HCT116 (cell line): ENCODE results near the gene DOCK3. TPM values are rescaled to one million over a fixed set of nuclear protein-coding genes. Genes with fewer than 3 reads are reported as not detected.
A peak's percentile ranks its signal among the peaks of the same experiment; 100 is the strongest.

ENCODE experiments used
- ATAC-seq: fragments of 200-7000 bp; cut with Tn5 transposase; 2 replicates; pipeline ENCODE4 v1.9.1; 2020; ENCODE audit warnings: mild to moderate bottlenecking, moderate library complexity
- BruUV-seq: library from RNA; stranded (reverse); fragments of 400-500 nt; replicated peaks from 2 replicates; lab custom pipeline; 2021; lab: Mats Ljungman, UMichigan
- CTCF ChIA-PET: fragments of 300-600 bp; sonication (Branson Sonifier 250); formaldehyde crosslinking; loops from one replicate; lab custom pipeline; 2021; ENCODE audit warnings: antibody characterized with exemption; lab: Charles Lee
- POLR2A ChIA-PET: fragments of 300-600, 350-600 bp; sonication (Branson Sonifier 250); formaldehyde crosslinking; loops from one replicate; lab custom pipeline; 2021; ENCODE audit warnings: antibody characterized with exemption; lab: Charles Lee
- RAD21 ChIA-PET, 2 experiments: fragments of 300-600 bp; sonication (Branson Sonifier 250); formaldehyde crosslinking; loops; one replicate each; lab custom pipeline; 2023; ENCODE audit warnings: low total read pairs in 2 of 2; ENCODE audit not compliant: uncharacterized antibody in 2 of 2, unreplicated experiment in 2 of 2, low non-redundant PET in 1 of 2; lab: Charles Lee
- DNase-seq: peaks from one replicate; pipeline ENCODE4 v3.0.0-alpha.2; 2010; ENCODE audit warnings: low read depth, low spot score
- H2AFZ ChIP-seq: fragments of 200-600 bp; shearing (Covaris generic), sonication (generic); 2 replicates; pipeline ENCODE4 v1.6.1; 2017; ENCODE audit warnings: low read depth, mixed run types, mixed read lengths, antibody characterized with exemption, low read length; ENCODE audit not compliant: poor library complexity, severe bottlenecking
- H3K27ac ChIP-seq: 2 replicates; pipeline ENCODE4 v1.5.1; 2012; ENCODE audit warnings: low read depth, low read length
- H3K27me3 ChIP-seq: fragments of 200-600 bp; sonication (generic); 2 replicates; pipeline ENCODE4 v1.6.1; 2016; ENCODE audit warnings: mixed run types, low read length, mixed read lengths; ENCODE audit not compliant: insufficient read depth
- H3K36me3 ChIP-seq, 2 experiments: fragments of 200-500 bp in 1 of 2; fragments of 200-600 bp in 1 of 2; sonication (Bioruptor generic) in 1 of 2; sonication (generic) in 1 of 2; 2 replicates each; pipeline versions ENCODE4 v1.5.1 to v1.6.1; 2014 to 2016; ENCODE audit warnings: low read length in 2 of 2, inconsistent platforms in 1 of 2, mixed read lengths in 1 of 2, mixed run types in 1 of 2; ENCODE audit not compliant: insufficient read depth in 2 of 2, control insufficient read depth in 1 of 2
- H3K4me1 ChIP-seq, 2 experiments: fragments of 200-600 bp in 1 of 2; sonication (generic) in 1 of 2; 2 replicates each; pipeline versions ENCODE4 v1.5.1 to v1.6.1; 2012 to 2017; ENCODE audit warnings: low read length in 2 of 2, inconsistent platforms in 1 of 2, mild to moderate bottlenecking in 1 of 2, mixed read lengths in 1 of 2, mixed run types in 1 of 2, moderate library complexity in 1 of 2; ENCODE audit not compliant: insufficient read depth in 2 of 2, control insufficient read depth in 1 of 2
- H3K4me2 ChIP-seq: fragments of 200-600 bp; sonication (generic); 2 replicates; pipeline ENCODE4 v1.6.1; 2017; ENCODE audit warnings: mixed run types, low read length, mixed read lengths
- H3K4me3 ChIP-seq, 2 experiments: fragments of 200-600 bp in 1 of 2; sonication (generic) in 1 of 2; replicated peaks in 1 of 2; 2 replicates each; pipeline ENCODE4 v1.5.1; 2011 to 2016; ENCODE audit warnings: low read length in 2 of 2, control low read depth in 1 of 2, low read depth in 1 of 2, mild to moderate bottlenecking in 1 of 2, mixed read lengths in 1 of 2, mixed run types in 1 of 2
- H3K79me2 ChIP-seq: fragments of 200-600 bp; sonication (generic); 2 replicates; pipeline ENCODE4 v1.6.1; 2017; ENCODE audit warnings: mild to moderate bottlenecking, mixed run types, low read length, moderate library complexity, mixed read lengths; ENCODE audit not compliant: insufficient read depth
- H3K9ac ChIP-seq: fragments of 200-600 bp; sonication (generic); 2 replicates; pipeline ENCODE4 v1.6.1; 2016; ENCODE audit warnings: low read length, mixed read lengths
- H3K9me2 ChIP-seq: fragments of 200-600 bp; sonication (generic), shearing (Covaris generic); 2 replicates; pipeline ENCODE4 v1.6.1; 2017; ENCODE audit warnings: mixed run types, mild to moderate bottlenecking, moderate library complexity; ENCODE audit not compliant: insufficient read depth
- H3K9me3 ChIP-seq, 2 experiments: fragments of 200-500 bp in 1 of 2; fragments of 200-600 bp in 1 of 2; sonication (Bioruptor generic) in 1 of 2; sonication (generic) in 1 of 2; 2 replicates each; pipeline ENCODE4 v1.6.1; 2014 to 2017; ENCODE audit warnings: low read length in 2 of 2, mixed read lengths in 2 of 2, inconsistent platforms in 1 of 2, low read depth in 1 of 2, mild to moderate bottlenecking in 1 of 2, mixed run types in 1 of 2, moderate library complexity in 1 of 2; ENCODE audit not compliant: control insufficient read depth in 1 of 2, insufficient read depth in 1 of 2
- H4K20me1 ChIP-seq: fragments of 200-600 bp; sonication (generic), shearing (Covaris generic); 2 replicates; pipeline ENCODE4 v1.6.1; 2017; ENCODE audit warnings: mixed run types, mild to moderate bottlenecking, moderate library complexity; ENCODE audit not compliant: insufficient read depth
- CBX3 ChIP-seq: IDR thresholded peaks from 2 replicates; pipeline ENCODE4 v1.6.1; 2012; ENCODE audit warnings: low read depth
- CEBPB ChIP-seq: IDR thresholded peaks from 2 replicates; pipeline ENCODE4 v1.6.1; 2012; ENCODE audit warnings: low read depth
- ELF1 ChIP-seq: IDR thresholded peaks from 2 replicates; pipeline ENCODE4 v1.6.1; 2012; ENCODE audit warnings: low read depth, borderline replicate concordance
- EZH2 ChIP-seq: fragments of 200-600 bp; sonication (generic); IDR thresholded peaks from 2 replicates; pipeline ENCODE4 v1.6.1; 2017; ENCODE audit warnings: antibody characterized with exemption, mixed run types
- EZH2phosphoT487 ChIP-seq: fragments of 200-600 bp; IDR thresholded peaks from 2 replicates; pipeline ENCODE4 v1.6.1; 2018; ENCODE audit warnings: antibody characterized with exemption, borderline replicate concordance
- FOSL1 ChIP-seq: IDR thresholded peaks from 2 replicates; pipeline ENCODE4 v1.6.1; 2012; ENCODE audit warnings: low read depth
- JUND ChIP-seq: IDR thresholded peaks from 2 replicates; pipeline ENCODE4 v1.6.1; 2012
- MAX ChIP-seq: IDR thresholded peaks from 2 replicates; pipeline ENCODE4 v1.6.1; 2012
- POLR2A ChIP-seq: IDR thresholded peaks from 2 replicates; pipeline ENCODE4 v1.7.0; 2011; ENCODE audit warnings: borderline replicate concordance; ENCODE audit not compliant: insufficient read depth, insufficient read length; ENCODE audit errors: extremely low read depth
- POLR2AphosphoS5 ChIP-seq: IDR thresholded peaks from 2 replicates; pipeline ENCODE4 v1.6.1; 2011; ENCODE audit warnings: mild to moderate bottlenecking, low read depth, low read length, moderate library complexity
- RAD21 ChIP-seq: IDR thresholded peaks from 2 replicates; pipeline ENCODE4 v1.6.1; 2012; ENCODE audit warnings: low read depth, mild to moderate bottlenecking
- SIN3A ChIP-seq: IDR thresholded peaks from 2 replicates; pipeline ENCODE4 v1.6.1; 2012; ENCODE audit warnings: low read depth
- SRF ChIP-seq: IDR thresholded peaks from 2 replicates; pipeline ENCODE4 v1.6.1; 2012; ENCODE audit warnings: low read depth
- TCF7L2 ChIP-seq: IDR thresholded peaks from 2 replicates; pipeline ENCODE4 v1.7.0; 2011; ENCODE audit warnings: borderline replicate concordance, inconsistent platforms; ENCODE audit not compliant: insufficient read depth, insufficient read length; ENCODE audit errors: extremely low read depth
- ZBTB33 ChIP-seq: IDR thresholded peaks from 2 replicates; pipeline ENCODE4 v1.6.1; 2011; ENCODE audit warnings: mild to moderate bottlenecking, low read length, moderate library complexity; ENCODE audit not compliant: insufficient replicate concordance; ENCODE audit errors: extremely low read depth
- ZFX ChIP-seq: fragments of 450-650 bp; IDR thresholded peaks from 2 replicates; pipeline ENCODE4 v1.6.1; 2017
- ZNF274 ChIP-seq: fragments of 200-500 bp; sonication (Bioruptor generic); IDR thresholded peaks from 2 replicates; pipeline ENCODE4 v1.6.1; 2014; ENCODE audit warnings: mild to moderate bottlenecking, low read depth, low read length, inconsistent platforms
- intact Hi-C: fragments of 100-400 bp; cut with micrococcal nuclease; formaldehyde crosslinking; loops from 2 replicates; pipeline ENCODE4 v1.10.0; 2022
- total RNA-seq: library from RNA; stranded (reverse); gene quantifications from one replicate; pipeline ENCODE4 v1.2.1, GENCODE V29; 2021; ENCODE audit not compliant: unreplicated experiment
- TF ChIP-seq, protein P1 (sequence below): IDR thresholded peaks from 2 replicates; pipeline ENCODE4 v1.6.1; 2012; ENCODE audit warnings: low read depth

DOCK3 gene
- total RNA-seq, 1 experiment from 2014 or later: 4.2 TPM

- Histone ChIP-seq H3K79me2 (no peaks in the 10 kb centered on the region), H4K20me1 (no peaks in the 10 kb centered on the region), H3K4me1 (peaks cover 24 to 34% of the 10 kb centered on the region in 2 experiments), H2AFZ (no peak overlapping the region), H3K9ac (no peak overlapping the region), H3K27me3 (no peaks in the 10 kb centered on the region), H3K27ac (no peak overlapping the region), H3K4me3 (no peak overlapping the region), H3K9me2 (no peaks in the 10 kb centered on the region), H3K9me3 (no peaks in the 10 kb centered on the region), H3K4me2 (peak overlapping the region; percentile 85), H3K36me3 (no peaks in the 10 kb centered on the region)
- no peak for DNase-seq
- RAD21 ChIA-PET: no interaction called here
- BruUV-seq: no TSS peak
- CTCF ChIA-PET: interaction anchor here (1.3 to 2.6 kb wide), 3 partner anchors 57 to 698 kb away, joined by 3 to 8 read pairs (median 4); partner anchors contain the start of gene MAPKAPK3
- POLR2A ChIA-PET: no interaction called here
- no peak for ATAC-seq
- TF ChIP-seq CBX3 (no peak), JUND (no peak), EZH2 (no peak), POLR2A (no peak), ZFX (no peak), ZNF274 (no peak), SIN3A (no peak), TCF7L2 (no peak), ELF1 (no peak), MAX (no peak), SRF (no peak), RAD21 (no peak), CEBPB (no peak), EZH2phosphoT487 (no peak), FOSL1 (no peak), ZBTB33 (no peak), POLR2AphosphoS5 (no peak)
- TF ChIP-seq, protein P1, sequence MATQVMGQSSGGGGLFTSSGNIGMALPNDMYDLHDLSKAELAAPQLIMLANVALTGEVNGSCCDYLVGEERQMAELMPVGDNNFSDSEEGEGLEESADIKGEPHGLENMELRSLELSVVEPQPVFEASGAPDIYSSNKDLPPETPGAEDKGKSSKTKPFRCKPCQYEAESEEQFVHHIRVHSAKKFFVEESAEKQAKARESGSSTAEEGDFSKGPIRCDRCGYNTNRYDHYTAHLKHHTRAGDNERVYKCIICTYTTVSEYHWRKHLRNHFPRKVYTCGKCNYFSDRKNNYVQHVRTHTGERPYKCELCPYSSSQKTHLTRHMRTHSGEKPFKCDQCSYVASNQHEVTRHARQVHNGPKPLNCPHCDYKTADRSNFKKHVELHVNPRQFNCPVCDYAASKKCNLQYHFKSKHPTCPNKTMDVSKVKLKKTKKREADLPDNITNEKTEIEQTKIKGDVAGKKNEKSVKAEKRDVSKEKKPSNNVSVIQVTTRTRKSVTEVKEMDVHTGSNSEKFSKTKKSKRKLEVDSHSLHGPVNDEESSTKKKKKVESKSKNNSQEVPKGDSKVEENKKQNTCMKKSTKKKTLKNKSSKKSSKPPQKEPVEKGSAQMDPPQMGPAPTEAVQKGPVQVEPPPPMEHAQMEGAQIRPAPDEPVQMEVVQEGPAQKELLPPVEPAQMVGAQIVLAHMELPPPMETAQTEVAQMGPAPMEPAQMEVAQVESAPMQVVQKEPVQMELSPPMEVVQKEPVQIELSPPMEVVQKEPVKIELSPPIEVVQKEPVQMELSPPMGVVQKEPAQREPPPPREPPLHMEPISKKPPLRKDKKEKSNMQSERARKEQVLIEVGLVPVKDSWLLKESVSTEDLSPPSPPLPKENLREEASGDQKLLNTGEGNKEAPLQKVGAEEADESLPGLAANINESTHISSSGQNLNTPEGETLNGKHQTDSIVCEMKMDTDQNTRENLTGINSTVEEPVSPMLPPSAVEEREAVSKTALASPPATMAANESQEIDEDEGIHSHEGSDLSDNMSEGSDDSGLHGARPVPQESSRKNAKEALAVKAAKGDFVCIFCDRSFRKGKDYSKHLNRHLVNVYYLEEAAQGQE: no peak
- intact Hi-C loops: no loop called here
Measured at GRCh38 chr3:50673931-50674330, 796 bp upstream of the DOCK3 start.
